ENCODE results near the gene VCAN. TPM values are rescaled to one million over a fixed set of nuclear protein-coding genes. Genes with fewer than 3 reads are reported as not detected.

VCAN gene
- polyA plus RNA-seq, 2 of the 4 experiments (the other 2 are of a cell fraction), result 26.0 to 42.0 TPM

DNA sequence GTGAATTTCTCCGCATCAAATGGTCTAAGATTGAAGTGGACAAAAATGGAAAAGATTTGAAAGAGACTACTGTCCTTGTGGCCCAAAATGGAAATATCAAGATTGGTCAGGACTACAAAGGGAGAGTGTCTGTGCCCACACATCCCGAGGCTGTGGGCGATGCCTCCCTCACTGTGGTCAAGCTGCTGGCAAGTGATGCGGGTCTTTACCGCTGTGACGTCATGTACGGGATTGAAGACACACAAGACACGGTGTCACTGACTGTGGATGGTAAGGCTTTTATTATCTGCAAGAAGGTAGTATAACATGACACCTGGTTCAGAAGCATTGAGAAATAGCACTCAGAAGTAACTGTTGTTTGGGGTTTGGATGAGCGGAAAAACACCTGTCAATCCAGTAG is 18.7 kb downstream of the VCAN start:
- CTCF ChIA-PET, result no interaction called here
- WGBS (ENCODE audit: missing lambda C conversion rate), result 90% methylated on average over 9 of the region's 9 CpGs
- Histone ChIP-seq H3K27ac (no peak overlapping the region), H3K4me3 (no peak overlapping the region), H3K9me3 (no peaks in the 10 kb centered on the region), H3K4me2 (no peak overlapping the region), H3K4me1 (peaks cover 36% of the 10 kb centered on the region)
- TF ChIP-seq, protein P1, sequence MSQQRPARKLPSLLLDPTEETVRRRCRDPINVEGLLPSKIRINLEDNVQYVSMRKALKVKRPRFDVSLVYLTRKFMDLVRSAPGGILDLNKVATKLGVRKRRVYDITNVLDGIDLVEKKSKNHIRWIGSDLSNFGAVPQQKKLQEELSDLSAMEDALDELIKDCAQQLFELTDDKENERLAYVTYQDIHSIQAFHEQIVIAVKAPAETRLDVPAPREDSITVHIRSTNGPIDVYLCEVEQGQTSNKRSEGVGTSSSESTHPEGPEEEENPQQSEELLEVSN (IDR thresholded peaks at IDR 0.05; ENCODE audit: borderline replicate concordance, low read depth), result no peak
- no peak for TF ChIP-seq PBX3 (IDR thresholded peaks at IDR 0.05)
- no peak for TF ChIP-seq NFE2L2 (conservative IDR thresholded peaks at IDR 0.05; ENCODE audit: low read length)
- no peak for TF ChIP-seq NR3C1 (IDR thresholded peaks at IDR 0.05)
- TF ChIP-seq HDAC2 (IDR thresholded peaks at IDR 0.05), result no peak
- TF ChIP-seq POLR2A (IDR thresholded peaks at IDR 0.05; ENCODE audit: low read length), result no peak
- no peak for TF ChIP-seq CHD2 (IDR thresholded peaks at IDR 0.05; ENCODE audit: low read length, partially characterized antibody)
- no peak for TF ChIP-seq EHMT2 (IDR thresholded peaks at IDR 0.05; ENCODE audit: low read depth)
- no peak for TF ChIP-seq RAD21 (conservative IDR thresholded peaks at IDR 0.05 in 1 of 2, IDR thresholded peaks at IDR 0.05 in 1 of 2)
- no peak for TF ChIP-seq MAZ (IDR thresholded peaks at IDR 0.05; ENCODE audit: borderline replicate concordance, low read depth, low read length)
- no peak for TF ChIP-seq PHF8 (IDR thresholded peaks at IDR 0.05; ENCODE audit: borderline replicate concordance, low read depth)
- TF ChIP-seq CBX8 (IDR thresholded peaks at IDR 0.05), result no peak
- TF ChIP-seq EP300 (IDR thresholded peaks at IDR 0.05), result no peak
- TF ChIP-seq, protein P2, sequence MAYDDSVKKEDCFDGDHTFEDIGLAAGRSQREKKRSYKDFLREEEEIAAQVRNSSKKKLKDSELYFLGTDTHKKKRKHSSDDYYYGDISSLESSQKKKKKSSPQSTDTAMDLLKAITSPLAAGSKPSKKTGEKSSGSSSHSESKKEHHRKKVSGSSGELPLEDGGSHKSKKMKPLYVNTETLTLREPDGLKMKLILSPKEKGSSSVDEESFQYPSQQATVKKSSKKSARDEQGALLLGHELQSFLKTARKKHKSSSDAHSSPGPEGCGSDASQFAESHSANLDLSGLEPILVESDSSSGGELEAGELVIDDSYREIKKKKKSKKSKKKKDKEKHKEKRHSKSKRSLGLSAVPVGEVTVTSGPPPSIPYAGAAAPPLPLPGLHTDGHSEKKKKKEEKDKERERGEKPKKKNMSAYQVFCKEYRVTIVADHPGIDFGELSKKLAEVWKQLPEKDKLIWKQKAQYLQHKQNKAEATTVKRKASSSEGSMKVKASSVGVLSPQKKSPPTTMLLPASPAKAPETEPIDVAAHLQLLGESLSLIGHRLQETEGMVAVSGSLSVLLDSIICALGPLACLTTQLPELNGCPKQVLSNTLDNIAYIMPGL (CRISPR knock-in tag; IDR thresholded peaks at IDR 0.05; ENCODE audit: borderline replicate concordance), result no peak
- no peak for TF ChIP-seq USF2 (IDR thresholded peaks at IDR 0.05)
- TF ChIP-seq TP53 (CRISPR knock-in tag; IDR thresholded peaks at IDR 0.05), result no peak
- no peak for ATAC-seq
- no peak for DNase-seq (ENCODE audit: low read depth in 1 of 2, low spot score in 1 of 2)
- no peak for FAIRE-seq
- POLR2A ChIA-PET, result no interaction called here

- peak overlapping the region; percentile 23 for H3K4me2 ChIP-seq
- DNase-seq (ENCODE audit: low read depth in 1 of 2, low spot score in 1 of 2) (peak in 1 of 2 experiments; percentile 25), ATAC-seq (no peak), FAIRE-seq (peak; percentile 72)
- no peak overlapping the region for H3K4me3 ChIP-seq
- ChIA-PET CTCF (no interaction called here), POLR2A (no interaction called here)
- WGBS (ENCODE audit: missing lambda C conversion rate), result 81% methylated on average over 1 of the region's 1 CpG
- TF ChIP-seq FOSL2 (IDR thresholded peaks at IDR 0.05) (0 out of 2 replicates have a peak, but pooled peaks have one; percentile 11), FOSL2 (CRISPR knock-in tag; IDR thresholded peaks at IDR 0.05) (peak; percentile 72)
- TF ChIP-seq, protein P3, sequence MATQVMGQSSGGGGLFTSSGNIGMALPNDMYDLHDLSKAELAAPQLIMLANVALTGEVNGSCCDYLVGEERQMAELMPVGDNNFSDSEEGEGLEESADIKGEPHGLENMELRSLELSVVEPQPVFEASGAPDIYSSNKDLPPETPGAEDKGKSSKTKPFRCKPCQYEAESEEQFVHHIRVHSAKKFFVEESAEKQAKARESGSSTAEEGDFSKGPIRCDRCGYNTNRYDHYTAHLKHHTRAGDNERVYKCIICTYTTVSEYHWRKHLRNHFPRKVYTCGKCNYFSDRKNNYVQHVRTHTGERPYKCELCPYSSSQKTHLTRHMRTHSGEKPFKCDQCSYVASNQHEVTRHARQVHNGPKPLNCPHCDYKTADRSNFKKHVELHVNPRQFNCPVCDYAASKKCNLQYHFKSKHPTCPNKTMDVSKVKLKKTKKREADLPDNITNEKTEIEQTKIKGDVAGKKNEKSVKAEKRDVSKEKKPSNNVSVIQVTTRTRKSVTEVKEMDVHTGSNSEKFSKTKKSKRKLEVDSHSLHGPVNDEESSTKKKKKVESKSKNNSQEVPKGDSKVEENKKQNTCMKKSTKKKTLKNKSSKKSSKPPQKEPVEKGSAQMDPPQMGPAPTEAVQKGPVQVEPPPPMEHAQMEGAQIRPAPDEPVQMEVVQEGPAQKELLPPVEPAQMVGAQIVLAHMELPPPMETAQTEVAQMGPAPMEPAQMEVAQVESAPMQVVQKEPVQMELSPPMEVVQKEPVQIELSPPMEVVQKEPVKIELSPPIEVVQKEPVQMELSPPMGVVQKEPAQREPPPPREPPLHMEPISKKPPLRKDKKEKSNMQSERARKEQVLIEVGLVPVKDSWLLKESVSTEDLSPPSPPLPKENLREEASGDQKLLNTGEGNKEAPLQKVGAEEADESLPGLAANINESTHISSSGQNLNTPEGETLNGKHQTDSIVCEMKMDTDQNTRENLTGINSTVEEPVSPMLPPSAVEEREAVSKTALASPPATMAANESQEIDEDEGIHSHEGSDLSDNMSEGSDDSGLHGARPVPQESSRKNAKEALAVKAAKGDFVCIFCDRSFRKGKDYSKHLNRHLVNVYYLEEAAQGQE (IDR thresholded peaks at IDR 0.05), result no peak
- no peaks in the 10 kb centered on the region for H3K9me3 ChIP-seq
- H3K4me1 ChIP-seq, result peaks cover 36% of the 10 kb centered on the region
- H3K27ac ChIP-seq, result no peak overlapping the region
Observed at GRCh38 chr5:83492331-83492730, 20.8 kb downstream of the VCAN start.
